Tongue (tissue), 2 donors: ENCODE measurements around the gene GOLGA8A. TPM values are rescaled to one million over a fixed set of nuclear protein-coding genes. Genes with fewer than 3 reads are reported as not detected.
"Not testable (repeated sequence)": the region's sequence is repeated elsewhere in the genome, so short reads cannot be mapped to it uniquely, and the experiment has no call there.

Source experiments
- DNase-seq: peaks from one replicate; pipeline ENCODE4 v3.0.0-alpha.2; 2015
- total RNA-seq: library from RNA; depleted of rRNA; stranded (reverse); fragments of >200 nt; gene quantifications from one replicate; pipeline ENCODE4 v1.2.3, GENCODE V29; 2014

Gene GOLGA8A
- total RNA-seq: 44.2 TPM

GRCh38 chr15:34437687-34438086, at the start of gene GOLGA8A:
Gene GOLGA8A (minus strand): TSS chr15:34437808. CDS start chr15:34389691, 48,117 bp downstream.
- peak; percentile 89 for DNase-seq

- DNase-seq: no peak
These were observed 46.0 kb upstream of the GOLGA8A start for GRCh38 chr15:34483644-34484043.

GRCh38 chr15:34481370-34481769, 43.8 kb upstream of the GOLGA8A start:
- no peak for DNase-seq

GRCh38 chr15:34473840-34474239, 36.2 kb upstream of the GOLGA8A start:
- DNase-seq: no peak

- no peak for DNase-seq
These were observed 35.3 kb upstream of the GOLGA8A start for GRCh38 chr15:34472947-34473346.

GRCh38 chr15:34470892-34471291, 33.3 kb upstream of the GOLGA8A start:
- DNase-seq: no peak

- no peak for DNase-seq
These were observed 32.5 kb upstream of the GOLGA8A start for GRCh38 chr15:34470091-34470490.

GRCh38 chr15:34461730-34462129, 24.1 kb upstream of the GOLGA8A start:
- no peak for DNase-seq

GRCh38 chr15:34460451-34460850, 22.8 kb upstream of the GOLGA8A start:
- DNase-seq: no peak

GRCh38 chr15:34456658-34457057, 19.1 kb upstream of the GOLGA8A start:
- DNase-seq: no peak

- DNase-seq: no peak
These were observed 5.3 kb upstream of the GOLGA8A start for GRCh38 chr15:34442891-34443290.

GRCh38 chr15:34439878-34440277, 2.3 kb upstream of the GOLGA8A start:
- DNase-seq: no peak

GRCh38 chr15:34436956-34437442, 609 bp downstream of the GOLGA8A start:
- DNase-seq: peak; percentile 61

GRCh38 chr15:34436126-34436955, 1.3 kb downstream of the GOLGA8A start:
- peak; percentile 11 for DNase-seq

- DNase-seq: no peak
These were observed 1.9 kb downstream of the GOLGA8A start for GRCh38 chr15:34435658-34436057.

GRCh38 chr15:34434627-34435305, 2.8 kb downstream of the GOLGA8A start:
- DNase-seq: no peak

GRCh38 chr15:34433956-34434626, 3.5 kb downstream of the GOLGA8A start:
- peak; percentile 50 for DNase-seq

GRCh38 chr15:34430642-34431041, 7.0 kb downstream of the GOLGA8A start:
- peak; percentile 52 for DNase-seq

GRCh38 chr15:34423425-34424090, 14.1 kb downstream of the GOLGA8A start:
- DNase-seq: not testable (repeated sequence)

- not testable (repeated sequence) for DNase-seq
These were observed 16.7 kb downstream of the GOLGA8A start for GRCh38 chr15:34420953-34421352.

- not testable (repeated sequence) for DNase-seq
These were observed 19.2 kb downstream of the GOLGA8A start for GRCh38 chr15:34418435-34418834.

GRCh38 chr15:34409511-34409910, 28.1 kb downstream of the GOLGA8A start:
- DNase-seq: not testable (repeated sequence)
